Parathyroid adenoma (tissue), 2 donors: ENCODE measurements around the gene RASSF7.

Source experiments
- H2AFZ ChIP-seq: fragments of 300-600 bp; sonication (generic); one replicate; pipeline ENCODE4 v1.7.0; 2017; ENCODE audit warnings: antibody characterized with exemption, mild to moderate bottlenecking
- H3K27ac ChIP-seq: fragments of 300-600 bp; sonication (generic); one replicate; pipeline ENCODE4 v1.7.0; 2017
- H3K27me3 ChIP-seq: fragments of 300-600 bp; sonication (generic); one replicate; pipeline ENCODE4 v1.7.0; 2017; ENCODE audit warnings: low read length; ENCODE audit not compliant: control insufficient read depth, insufficient read depth
- H3K36me3 ChIP-seq: fragments of 300-600 bp; sonication (generic); one replicate; pipeline ENCODE4 v1.7.0; 2017; ENCODE audit warnings: low read length; ENCODE audit not compliant: control insufficient read depth, insufficient read depth
- H3K4me1 ChIP-seq: fragments of 300-600 bp; sonication (generic); one replicate; pipeline ENCODE4 v1.7.0; 2017; ENCODE audit warnings: control low read depth
- H3K4me2 ChIP-seq: fragments of 300-600 bp; sonication (generic); one replicate; pipeline ENCODE4 v1.7.0; 2017; ENCODE audit warnings: low read length
- H3K4me3 ChIP-seq: fragments of 300-600 bp; sonication (generic); one replicate; pipeline ENCODE4 v1.7.0; 2017; ENCODE audit warnings: low read depth, low read length
- H3K79me2 ChIP-seq: fragments of 300-600 bp; sonication (generic); one replicate; pipeline ENCODE4 v1.7.0; 2017; ENCODE audit warnings: control low read depth
- H3K9ac ChIP-seq: fragments of 300-600 bp; sonication (generic); one replicate; pipeline ENCODE4 v1.7.0; 2017; ENCODE audit warnings: mild to moderate bottlenecking
- H3K9me3 ChIP-seq: fragments of 300-600 bp; sonication (generic); one replicate; pipeline ENCODE4 v1.7.0; 2017; ENCODE audit warnings: low read length; ENCODE audit not compliant: control insufficient read depth
- CTCF ChIP-seq: fragments of 300-600 bp; sonication (generic); IDR thresholded peaks from one replicate; pipeline ENCODE4 v1.7.0; 2017; ENCODE audit warnings: antibody characterized with exemption, mild to moderate bottlenecking
- donor health status: primary hyperparathyroidism.

Gene RASSF7

GRCh38 chr11:533586-534395 lies 27.0 kb upstream of the RASSF7 start:
- peak overlapping the region; percentile 62 for H3K4me2 ChIP-seq
- H3K27ac ChIP-seq, result no peak overlapping the region
- H2AFZ ChIP-seq, result no peak overlapping the region
- no peaks in the 10 kb centered on the region for H3K9me3 ChIP-seq
- no peaks in the 10 kb centered on the region for H3K36me3 ChIP-seq
- no peaks in the 10 kb centered on the region for H3K27me3 ChIP-seq
- H3K4me1 ChIP-seq, result no peaks in the 10 kb centered on the region
- H3K4me3 ChIP-seq, result no peak overlapping the region
- no peaks in the 10 kb centered on the region for H3K79me2 ChIP-seq
- no peak for TF ChIP-seq CTCF
- no peak overlapping the region for H3K9ac ChIP-seq

- H3K4me1 ChIP-seq, result no peaks in the 10 kb centered on the region
- no peaks in the 10 kb centered on the region for H3K36me3 ChIP-seq
- H3K27ac ChIP-seq, result peak overlapping the region; percentile 49
- H3K79me2 ChIP-seq, result no peaks in the 10 kb centered on the region
- no peaks in the 10 kb centered on the region for H3K9me3 ChIP-seq
- H3K27me3 ChIP-seq, result no peaks in the 10 kb centered on the region
- peak overlapping the region; percentile 25 for H2AFZ ChIP-seq
- peak overlapping the region; percentile 62 for H3K4me2 ChIP-seq
- no peak overlapping the region for H3K9ac ChIP-seq
- no peak for TF ChIP-seq CTCF
- peak overlapping the region; percentile 58 for H3K4me3 ChIP-seq
These were observed 26.2 kb upstream of the RASSF7 start for GRCh38 chr11:534396-535209.

GRCh38 chr11:535210-535518 lies 25.6 kb upstream of the RASSF7 start:
- no peak overlapping the region for H3K4me3 ChIP-seq
- H3K9ac ChIP-seq, result no peak overlapping the region
- no peak overlapping the region for H3K4me2 ChIP-seq
- no peak overlapping the region for H3K27ac ChIP-seq
- TF ChIP-seq CTCF, result no peak
- H3K4me1 ChIP-seq, result no peaks in the 10 kb centered on the region
- no peaks in the 10 kb centered on the region for H3K36me3 ChIP-seq
- H3K27me3 ChIP-seq, result no peaks in the 10 kb centered on the region
- H3K9me3 ChIP-seq, result no peaks in the 10 kb centered on the region
- no peak overlapping the region for H2AFZ ChIP-seq
- H3K79me2 ChIP-seq, result no peaks in the 10 kb centered on the region

DNA sequence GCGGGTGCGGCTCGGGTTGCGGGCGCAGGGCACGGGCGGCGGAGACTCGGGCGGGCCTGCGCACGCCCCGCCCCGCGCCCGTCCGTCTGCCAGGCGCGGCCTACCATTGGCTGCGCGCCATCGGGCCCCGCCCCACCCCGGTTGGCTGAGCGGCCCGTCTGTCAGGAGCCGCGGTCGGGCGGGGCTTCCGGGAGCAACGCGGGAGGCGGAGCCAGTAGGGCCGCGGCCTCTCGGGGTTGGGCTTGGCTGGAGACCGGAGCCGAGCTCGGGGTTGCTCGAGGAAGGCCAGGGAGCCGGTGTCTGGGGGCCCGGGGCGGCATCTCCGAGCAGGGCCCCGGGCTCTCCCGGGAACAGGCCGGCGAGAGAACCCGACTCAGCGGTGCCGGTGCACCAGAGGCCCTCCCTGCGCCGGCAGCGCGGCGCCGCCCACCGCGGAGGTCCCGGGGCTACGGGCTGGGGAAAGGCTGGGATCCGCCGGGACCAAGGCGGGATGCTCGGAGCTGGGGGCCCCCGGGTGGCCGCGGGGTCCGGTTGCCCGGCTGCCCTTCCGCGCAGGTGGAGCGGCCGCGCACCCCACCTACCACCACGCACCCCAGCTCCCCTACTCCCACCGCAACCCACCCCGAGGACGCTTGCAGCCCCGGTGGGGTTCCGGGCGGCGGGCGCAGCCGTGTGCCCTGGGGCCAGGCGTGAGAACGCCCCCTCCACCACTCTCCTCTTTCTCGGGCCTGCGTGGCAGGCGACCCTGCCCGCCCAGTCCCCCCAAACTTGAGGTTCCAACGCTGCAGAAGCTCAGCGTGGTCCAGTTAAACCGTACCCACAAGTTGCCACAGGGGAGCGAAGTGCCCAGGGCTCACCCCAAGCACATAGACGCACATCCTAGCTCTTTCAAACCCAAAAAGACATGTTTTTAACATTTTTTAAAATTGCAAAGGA lies 25.0 kb upstream of the RASSF7 start, which contains the start of gene HRAS:
Gene HRAS (minus strand): TSS at position 58 of the 936 bp plus-strand sequence.
- Histone ChIP-seq H3K4me3 (peak within 1 kb of the TSS; percentile 58), H3K4me1 (no peaks in the 10 kb centered on the region), H3K27me3 (no peaks in the 10 kb centered on the region), H2AFZ (peak within 1 kb of the TSS; percentile 83), H3K79me2 (no peaks in the 10 kb centered on the region), H3K9me3 (no peaks in the 10 kb centered on the region), H3K27ac (peak within 1 kb of the TSS; percentile 62), H3K36me3 (no peaks in the 10 kb centered on the region), H3K9ac (no peak within 1 kb of the TSS), H3K4me2 (peak within 1 kb of the TSS; percentile 76)
- TF ChIP-seq CTCF, result no peak
